ENCODE data around the gene GMIP.
"Not testable (repeated sequence)": the region's sequence is repeated elsewhere in the genome, so short reads cannot be mapped to it uniquely, and the experiment has no call there.

The GMIP gene

DNA sequence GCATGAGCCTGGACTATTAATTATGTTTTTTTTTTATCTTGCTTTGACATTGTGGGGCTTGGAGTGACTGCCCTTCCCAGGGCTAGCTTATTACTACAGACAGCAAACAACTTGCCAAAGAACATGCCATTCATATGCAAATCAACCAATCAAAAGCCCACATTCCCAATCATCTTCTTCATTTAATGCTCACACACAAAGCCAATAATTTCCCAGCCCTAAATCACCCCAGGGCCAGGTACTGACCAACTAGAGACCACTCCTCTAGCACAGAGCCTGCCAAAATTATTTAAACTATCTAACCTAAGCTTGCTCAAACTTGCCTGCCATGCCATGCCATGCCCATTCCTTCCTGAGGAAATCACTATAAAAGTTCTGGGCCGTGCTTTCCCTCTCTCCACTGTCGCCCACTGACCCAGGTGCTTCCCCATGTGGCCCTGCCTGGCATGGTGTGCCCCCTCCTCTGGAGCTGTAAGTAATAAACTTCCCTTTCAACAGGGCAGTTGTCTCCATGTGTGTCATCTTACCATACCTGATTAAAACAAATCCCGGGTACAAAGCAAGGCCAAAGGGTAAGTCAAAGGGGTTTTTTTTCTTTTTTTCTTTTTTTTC, 40.6 kb downstream of the GMIP start:
- H3K4me1 ChIP-seq: no peaks in the 10 kb centered on the region
- TF ChIP-seq, protein P1, sequence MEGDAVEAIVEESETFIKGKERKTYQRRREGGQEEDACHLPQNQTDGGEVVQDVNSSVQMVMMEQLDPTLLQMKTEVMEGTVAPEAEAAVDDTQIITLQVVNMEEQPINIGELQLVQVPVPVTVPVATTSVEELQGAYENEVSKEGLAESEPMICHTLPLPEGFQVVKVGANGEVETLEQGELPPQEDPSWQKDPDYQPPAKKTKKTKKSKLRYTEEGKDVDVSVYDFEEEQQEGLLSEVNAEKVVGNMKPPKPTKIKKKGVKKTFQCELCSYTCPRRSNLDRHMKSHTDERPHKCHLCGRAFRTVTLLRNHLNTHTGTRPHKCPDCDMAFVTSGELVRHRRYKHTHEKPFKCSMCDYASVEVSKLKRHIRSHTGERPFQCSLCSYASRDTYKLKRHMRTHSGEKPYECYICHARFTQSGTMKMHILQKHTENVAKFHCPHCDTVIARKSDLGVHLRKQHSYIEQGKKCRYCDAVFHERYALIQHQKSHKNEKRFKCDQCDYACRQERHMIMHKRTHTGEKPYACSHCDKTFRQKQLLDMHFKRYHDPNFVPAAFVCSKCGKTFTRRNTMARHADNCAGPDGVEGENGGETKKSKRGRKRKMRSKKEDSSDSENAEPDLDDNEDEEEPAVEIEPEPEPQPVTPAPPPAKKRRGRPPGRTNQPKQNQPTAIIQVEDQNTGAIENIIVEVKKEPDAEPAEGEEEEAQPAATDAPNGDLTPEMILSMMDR (IDR thresholded peaks at IDR 0.05): no peak
- H3K27ac ChIP-seq: no peak overlapping the region
- no peaks in the 10 kb centered on the region for H3K9me3 ChIP-seq
- no peak for DNase-seq
- no peaks in the 10 kb centered on the region for H3K36me3 ChIP-seq
- intact Hi-C loops (cut with DNase I; ENCODE audit: low total_unique reads): no loop called here
- no peak overlapping the region for H3K4me3 ChIP-seq
- H3K27me3 ChIP-seq: no peaks in the 10 kb centered on the region

DNA sequence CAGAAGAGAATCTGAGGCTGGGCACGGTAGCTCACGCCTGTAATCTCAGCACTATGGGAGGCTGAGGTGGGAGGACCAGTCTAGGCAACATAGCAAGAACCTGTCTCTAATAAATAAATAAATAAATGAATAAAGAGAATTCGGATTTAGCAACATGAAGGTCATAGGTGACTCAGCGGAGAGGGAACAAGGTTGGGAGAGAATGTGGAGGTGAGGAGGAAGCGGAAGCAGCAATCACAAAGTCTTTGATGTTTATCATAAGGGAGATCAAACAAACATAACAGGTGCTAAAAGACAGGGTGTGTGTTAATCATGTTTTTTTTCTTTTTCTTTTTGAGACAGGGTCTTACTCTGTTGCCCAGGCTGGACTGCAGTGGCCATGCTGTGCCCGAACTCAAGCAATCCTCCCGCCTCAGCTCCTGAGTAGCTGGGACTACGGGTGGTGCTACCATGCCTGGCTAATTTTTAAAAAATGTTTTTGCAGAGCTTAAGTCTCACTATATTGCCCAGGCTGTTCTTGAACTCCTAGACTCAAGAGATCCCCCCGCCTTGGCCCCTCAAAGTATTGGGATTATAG, 41.2 kb downstream of the GMIP start:
- Histone ChIP-seq H3K9me3 (no peaks in the 10 kb centered on the region), H3K27me3 (no peaks in the 10 kb centered on the region), H3K4me3 (no peak overlapping the region), H3K36me3 (no peaks in the 10 kb centered on the region), H3K27ac (no peak overlapping the region), H3K4me1 (no peaks in the 10 kb centered on the region)
- TF ChIP-seq, protein P1 (IDR thresholded peaks at IDR 0.05): no peak
- intact Hi-C loops (cut with DNase I; ENCODE audit: low total_unique reads): no loop called here
- DNase-seq: no peak

DNA sequence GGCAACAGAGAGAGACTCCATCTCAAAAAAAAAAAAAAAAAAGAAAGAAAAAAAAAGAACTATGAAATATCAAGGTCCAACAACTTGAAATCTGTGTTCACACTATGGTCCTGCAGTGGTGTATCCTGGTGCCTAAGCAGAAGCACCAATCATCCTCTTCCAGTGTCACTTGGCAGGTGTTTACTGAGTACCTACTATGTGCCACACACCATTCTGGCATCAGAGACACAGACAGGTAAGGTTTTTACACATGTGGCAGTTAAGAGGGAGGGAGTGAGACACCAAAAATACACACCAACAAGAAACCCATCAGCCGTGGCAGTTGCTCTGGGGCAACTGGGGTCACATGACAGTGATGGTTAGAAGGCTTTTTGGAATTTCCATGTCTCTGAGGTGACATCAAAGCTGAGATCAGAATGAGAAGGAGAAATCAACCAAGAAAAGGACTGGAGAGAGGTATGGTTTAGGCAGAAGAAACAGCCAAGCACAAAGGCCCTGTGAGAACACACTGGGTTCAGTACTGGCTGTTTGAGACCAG, 42.6 kb downstream of the GMIP start:
- no peak for DNase-seq
- Histone ChIP-seq H3K27me3 (no peaks in the 10 kb centered on the region), H3K27ac (no peak overlapping the region), H3K4me1 (no peaks in the 10 kb centered on the region), H3K4me3 (no peak overlapping the region), H3K9me3 (no peaks in the 10 kb centered on the region), H3K36me3 (no peaks in the 10 kb centered on the region)
- intact Hi-C loops (cut with DNase I; ENCODE audit: low total_unique reads): no loop called here
- TF ChIP-seq, protein P1 (IDR thresholded peaks at IDR 0.05): no peak

DNA sequence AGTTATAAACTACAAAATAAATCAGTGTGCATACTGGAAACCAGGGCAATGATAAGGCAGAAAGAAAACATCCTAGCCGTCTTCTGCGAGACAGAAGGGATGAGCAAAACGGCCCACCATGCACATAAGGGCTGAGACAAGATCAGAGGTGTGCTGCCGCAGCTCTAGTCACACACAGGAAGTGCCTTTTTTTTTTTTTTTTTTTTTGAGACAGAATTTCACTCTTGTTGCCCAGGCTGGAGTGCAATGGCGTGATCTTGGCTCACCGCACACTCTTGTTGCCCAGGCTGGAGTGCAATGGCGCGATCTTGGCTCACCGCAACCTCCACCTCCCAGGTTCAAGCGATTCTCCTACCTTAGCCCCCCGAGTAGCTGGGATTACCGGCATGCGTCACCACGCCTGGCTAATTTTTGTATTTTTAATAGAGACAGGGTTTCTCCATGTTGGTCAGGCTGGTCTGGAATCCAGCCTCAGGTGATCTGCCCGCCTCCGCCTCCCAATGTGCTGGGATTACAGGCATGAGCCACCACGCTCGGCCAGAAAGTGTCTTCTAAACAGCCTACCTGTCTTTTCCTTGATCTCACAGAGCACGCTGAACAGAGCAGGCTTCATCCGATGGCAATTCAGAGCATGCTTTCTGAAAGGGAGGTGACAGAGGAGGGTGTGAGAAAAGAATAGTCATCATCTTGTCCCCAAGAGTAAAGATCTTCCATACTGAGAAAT, 44.6 kb downstream of the GMIP start:
- H3K27me3 ChIP-seq; H3K4me1 ChIP-seq; DNase-seq; intact Hi-C loops (cut with DNase I; ENCODE audit: low total_unique reads); H3K36me3 ChIP-seq; H3K9me3 ChIP-seq; H3K4me3 ChIP-seq; H3K27ac ChIP-seq: not testable (repeated sequence)

DNA sequence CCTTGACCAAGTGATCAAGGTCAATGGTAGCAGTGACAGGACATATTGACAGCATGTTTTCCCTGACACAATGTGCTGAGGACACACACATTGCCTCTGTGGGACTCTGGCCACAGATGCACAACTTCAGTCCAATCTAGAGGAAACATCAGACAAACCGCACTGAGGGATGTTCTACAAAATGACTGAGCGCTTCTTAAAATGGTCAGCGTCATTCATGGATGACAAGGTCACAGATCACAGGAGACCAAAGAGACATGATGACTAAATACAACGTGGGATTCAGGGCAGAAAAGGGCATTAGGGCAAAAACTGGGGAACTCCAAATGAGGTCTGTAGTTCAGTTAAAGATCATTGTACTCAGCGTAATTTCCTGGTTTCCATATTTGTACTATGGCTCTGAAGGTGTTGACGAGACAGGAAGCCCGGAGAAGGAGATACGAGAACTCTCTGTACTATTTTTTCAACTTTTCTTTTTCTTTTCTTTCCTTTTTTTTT, 45.6 kb downstream of the GMIP start:
- Histone ChIP-seq H3K4me1 (no peaks in the 10 kb centered on the region), H3K4me3 (no peak overlapping the region), H3K9me3 (no peaks in the 10 kb centered on the region), H3K36me3 (no peaks in the 10 kb centered on the region), H3K27me3 (no peaks in the 10 kb centered on the region), H3K27ac (no peak overlapping the region)
- intact Hi-C loops (cut with DNase I; ENCODE audit: low total_unique reads): no loop called here
- TF ChIP-seq, protein P1 (IDR thresholded peaks at IDR 0.05): no peak
- DNase-seq: no peak

DNA sequence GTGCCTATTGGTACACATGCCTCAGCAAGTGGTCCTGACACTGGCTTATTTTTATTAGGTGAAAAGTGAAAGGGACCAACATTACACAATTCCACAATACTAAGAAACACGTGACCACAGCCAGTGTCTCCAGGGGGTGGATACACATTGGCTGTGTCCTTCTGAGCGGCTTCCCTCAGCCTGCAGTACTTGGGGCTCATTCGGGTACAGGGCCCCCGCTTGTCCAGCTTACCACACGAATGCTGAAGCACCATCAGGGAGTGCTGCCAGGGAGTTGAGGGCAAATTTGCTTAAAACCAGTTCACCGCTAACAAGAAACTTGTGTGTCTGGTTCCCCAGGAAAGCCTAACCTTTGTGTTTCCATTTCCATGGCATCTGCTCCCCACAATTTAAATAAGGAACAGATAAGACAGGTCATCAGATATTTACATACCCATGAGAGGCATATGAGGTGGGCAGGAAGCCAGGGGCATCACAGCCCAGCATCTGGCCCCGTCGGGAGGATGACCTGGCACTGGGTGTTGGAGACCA, 48.2 kb downstream of the GMIP start:
- TF ChIP-seq, protein P1 (IDR thresholded peaks at IDR 0.05): no peak
- Histone ChIP-seq H3K36me3 (no peaks in the 10 kb centered on the region), H3K9me3 (no peaks in the 10 kb centered on the region), H3K27ac (no peak overlapping the region), H3K27me3 (no peaks in the 10 kb centered on the region), H3K4me1 (peaks cover 0 to 10% (median 6%) of the 10 kb centered on the region in 4 donors), H3K4me3 (no peak overlapping the region)
- DNase-seq: no peak
- intact Hi-C loops (cut with DNase I; ENCODE audit: low total_unique reads): no loop called here
